ENCODE data around the gene MED12L. TPM values are rescaled to one million over a fixed set of nuclear protein-coding genes. Genes with fewer than 3 reads are reported as not detected.

MED12L gene
- total RNA-seq, 1 donor from 2014 or later, result 0.20 TPM

DNA sequence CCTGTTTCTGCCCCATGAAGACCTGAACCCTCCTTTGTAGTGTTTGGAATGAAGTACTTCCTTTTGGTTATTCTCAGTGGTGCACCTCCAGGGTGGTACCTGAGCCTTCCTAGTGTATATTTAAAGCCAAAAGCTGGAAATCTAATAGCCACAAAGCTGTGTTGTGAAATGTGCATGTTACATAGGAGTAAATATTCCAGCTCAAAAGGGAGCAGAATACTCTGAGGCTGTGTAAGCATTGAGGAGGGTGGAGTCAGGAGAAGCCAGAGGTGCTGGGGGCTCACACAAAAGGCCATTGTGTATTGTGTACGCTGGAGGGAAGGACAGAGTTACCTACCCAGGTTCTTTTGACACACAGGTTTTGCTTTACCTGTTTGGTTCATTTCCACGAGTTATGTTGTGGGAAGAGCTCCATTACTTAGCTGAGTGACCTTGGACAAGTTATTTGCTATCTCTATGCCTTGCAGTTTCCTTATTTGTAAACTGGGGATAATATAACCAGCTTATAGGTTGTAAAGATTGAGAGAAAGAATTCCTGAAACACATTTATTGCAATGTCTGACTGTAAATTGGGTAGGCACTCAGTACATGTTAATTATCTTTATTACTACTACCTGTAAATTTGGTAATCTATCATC lies 92.9 kb downstream of the MED12L start:
- DNase-seq (ENCODE audit: low read depth, low spot score), result no peak

DNA sequence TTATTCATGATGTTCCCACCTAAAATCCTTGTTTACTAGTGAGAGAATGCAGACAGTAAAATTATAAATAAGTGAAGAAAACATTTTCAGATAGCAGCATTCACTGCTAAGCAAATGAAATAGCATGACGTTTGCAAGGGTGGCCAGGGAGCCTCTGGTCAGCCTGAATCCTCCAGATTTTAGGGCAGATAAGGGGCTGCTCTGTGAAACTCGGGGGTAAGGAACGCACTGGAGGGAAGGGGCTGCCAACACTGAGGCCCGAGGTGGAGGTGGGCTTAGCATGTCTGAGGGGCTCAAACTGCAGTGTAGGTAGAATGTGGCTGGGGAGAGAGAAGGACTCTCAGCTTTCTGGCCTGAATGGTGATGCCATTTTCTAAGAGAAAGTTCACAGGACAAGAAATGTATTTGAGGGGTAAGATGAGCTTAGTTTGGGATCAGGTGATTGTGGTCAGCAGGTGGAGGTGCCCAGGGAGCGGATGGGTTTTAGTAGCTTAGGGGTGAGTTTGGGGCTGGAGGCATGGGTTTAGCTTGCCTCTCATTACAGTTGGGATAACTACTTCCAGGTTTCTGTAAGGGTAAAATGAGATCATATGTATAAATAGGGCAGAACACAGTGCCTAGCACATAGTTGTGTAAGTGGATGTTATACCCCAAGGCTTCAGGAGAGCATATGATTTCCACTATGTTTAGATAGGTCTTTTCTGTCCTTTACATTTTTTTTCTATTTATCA lies 97.0 kb downstream of the MED12L start:
- no peak for DNase-seq (ENCODE audit: low read depth, low spot score)

DNA sequence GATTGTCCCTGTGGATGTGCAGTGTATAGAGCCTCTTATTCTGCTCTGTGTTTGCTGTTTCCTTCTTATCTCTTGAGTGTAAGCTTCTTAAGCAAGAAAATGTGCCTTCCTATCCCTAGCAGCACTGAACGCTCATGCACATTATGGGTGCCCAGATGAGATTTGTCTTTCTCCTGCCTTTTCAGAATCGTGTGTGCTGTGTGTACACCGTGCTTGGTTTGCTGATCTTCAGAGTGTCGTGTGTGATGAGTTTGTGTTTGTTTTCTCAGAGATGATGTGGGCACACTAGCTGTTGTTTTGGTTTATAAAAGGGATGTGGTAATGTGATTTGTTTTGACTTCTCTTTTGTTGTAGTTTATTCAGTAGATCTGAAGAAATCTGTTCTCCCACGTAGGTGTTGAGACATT lies 97.8 kb downstream of the MED12L start:
- DNase-seq (ENCODE audit: low read depth, low spot score), result no peak

DNA sequence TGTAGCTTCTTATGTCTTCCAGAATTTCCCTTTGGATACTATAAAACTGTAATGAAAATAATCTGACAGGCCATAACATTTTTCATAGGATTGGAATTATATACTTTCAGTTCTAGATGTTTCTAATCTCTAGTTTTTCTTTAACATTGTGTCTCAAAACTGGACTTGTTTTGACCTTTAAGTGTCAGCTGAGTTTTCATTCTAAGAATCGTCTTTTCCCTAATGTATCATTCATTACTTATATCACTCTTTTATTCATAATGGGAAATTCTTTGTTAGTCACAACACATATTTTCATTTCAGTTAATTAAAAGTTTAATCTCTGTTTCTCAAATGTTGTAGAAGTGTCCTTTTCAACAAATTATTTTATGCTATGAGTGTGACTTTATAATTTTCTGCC lies 105.6 kb downstream of the MED12L start:
- no peak for DNase-seq (ENCODE audit: low read depth, low spot score)

DNA sequence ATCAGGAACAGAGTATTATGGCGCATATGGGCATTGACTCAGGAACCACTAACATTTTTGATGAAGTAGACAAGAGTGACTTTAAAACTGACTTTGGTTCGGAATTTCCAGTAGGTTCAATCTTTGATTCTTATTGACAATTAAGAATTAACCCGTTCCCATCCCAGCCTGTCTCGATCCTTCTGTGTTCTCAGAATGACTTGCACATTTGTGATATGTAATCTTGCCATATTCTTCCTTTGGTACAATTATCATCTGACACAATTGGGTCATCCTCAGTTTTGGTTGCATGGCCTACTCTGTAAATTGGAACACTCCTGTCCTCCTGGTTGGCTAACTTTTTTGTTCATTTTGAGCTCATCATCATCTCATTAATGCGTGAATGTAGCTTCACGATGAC lies 107.1 kb downstream of the MED12L start:
- DNase-seq (ENCODE audit: low read depth, low spot score), result no peak

DNA sequence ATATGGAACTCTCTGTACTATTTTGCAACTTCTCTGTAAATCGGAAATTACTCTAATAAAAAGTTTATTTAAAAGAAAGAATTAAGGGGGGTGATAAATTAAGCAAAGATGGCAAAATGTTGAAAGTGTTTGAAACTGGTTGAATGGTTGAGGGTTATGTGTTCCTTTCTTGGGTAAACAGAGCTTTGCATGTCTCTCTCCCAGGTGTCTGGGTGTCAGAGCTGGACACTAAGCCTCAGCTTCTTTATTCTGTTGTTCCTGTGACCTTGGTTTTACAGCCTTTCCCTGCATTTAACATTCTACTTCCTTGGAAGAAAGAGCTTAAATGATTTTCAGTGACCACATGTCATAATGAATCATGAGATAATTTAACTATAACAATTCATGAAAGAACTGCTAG lies 110.4 kb downstream of the MED12L start:
- no peak for DNase-seq (ENCODE audit: low read depth, low spot score)

DNA sequence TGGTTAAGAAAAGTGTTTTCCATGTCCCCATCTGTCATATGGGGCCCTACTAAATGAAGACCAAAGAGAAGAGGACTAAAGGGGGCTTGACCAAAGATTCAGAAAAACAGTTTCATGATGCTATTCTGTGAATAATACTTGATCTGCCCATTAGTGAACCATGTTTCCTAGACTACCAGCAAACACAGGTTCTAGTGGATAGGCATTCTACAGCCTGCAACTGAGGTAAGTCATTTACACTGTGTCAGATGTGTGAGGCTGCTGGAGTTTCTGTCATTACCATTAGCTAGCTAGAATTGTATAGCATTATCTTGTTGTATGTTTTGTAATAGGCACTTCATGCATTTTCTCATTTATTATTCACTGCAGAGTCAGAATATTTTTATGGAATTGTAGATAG lies 111.0 kb downstream of the MED12L start:
- DNase-seq (ENCODE audit: low read depth, low spot score), result no peak

DNA sequence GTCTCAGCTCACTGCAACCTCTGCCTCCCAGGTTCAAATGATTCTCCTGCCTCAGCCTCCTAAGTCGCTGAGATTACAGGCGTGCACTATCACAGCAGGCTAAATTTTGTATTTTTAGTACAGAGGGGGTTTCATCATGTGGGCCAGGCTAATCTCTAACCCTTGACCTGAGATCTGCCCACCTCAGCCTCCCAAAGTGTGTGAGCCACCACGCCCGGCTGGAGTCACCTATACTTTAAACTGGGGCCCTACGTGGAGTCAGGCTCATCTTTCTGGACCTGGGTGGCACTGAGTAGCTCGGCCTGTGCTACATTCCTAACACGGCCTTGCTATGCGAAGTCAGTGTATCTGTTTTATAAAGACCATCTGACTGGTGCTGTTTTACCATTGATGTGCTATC lies 111.8 kb downstream of the MED12L start:
- DNase-seq (ENCODE audit: low read depth, low spot score), result no peak

DNA sequence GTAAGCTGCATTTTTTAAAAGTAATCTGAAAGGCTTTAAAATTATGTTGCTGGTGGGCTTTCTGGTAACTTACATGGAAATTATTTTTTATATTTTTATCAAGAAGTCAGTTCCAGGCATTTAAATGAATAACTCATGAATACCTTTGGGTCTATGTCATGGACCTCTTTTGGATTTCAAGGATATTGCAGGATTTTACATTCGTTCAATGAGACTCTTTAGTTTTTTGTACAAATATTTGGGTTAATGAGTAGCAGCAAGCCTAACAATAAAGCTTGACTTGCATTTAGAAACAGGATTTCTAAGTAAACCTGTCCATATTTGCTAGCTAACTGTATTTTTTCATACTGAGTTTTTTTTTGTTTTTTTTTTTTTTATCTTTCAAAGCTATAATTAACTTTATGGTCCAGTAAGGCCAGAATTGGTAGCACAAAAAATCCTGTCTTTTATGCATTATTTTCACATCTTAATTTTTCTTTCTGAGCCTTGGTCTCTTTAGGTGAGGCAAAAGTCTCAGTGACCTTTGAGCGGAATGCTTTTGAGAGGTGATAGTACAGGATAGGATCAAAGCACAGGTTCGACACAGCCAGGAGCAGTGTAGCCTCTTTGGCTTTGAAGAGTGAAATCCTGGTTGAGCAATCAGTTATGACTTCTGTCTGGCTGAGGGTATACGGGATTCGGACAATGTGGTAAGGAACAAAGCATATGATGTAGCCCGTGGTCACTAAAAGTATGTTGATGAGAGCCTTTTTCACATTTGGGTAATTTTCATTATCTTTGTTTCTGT lies 112.7 kb downstream of the MED12L start:
- no peak for DNase-seq (ENCODE audit: low read depth, low spot score)

DNA sequence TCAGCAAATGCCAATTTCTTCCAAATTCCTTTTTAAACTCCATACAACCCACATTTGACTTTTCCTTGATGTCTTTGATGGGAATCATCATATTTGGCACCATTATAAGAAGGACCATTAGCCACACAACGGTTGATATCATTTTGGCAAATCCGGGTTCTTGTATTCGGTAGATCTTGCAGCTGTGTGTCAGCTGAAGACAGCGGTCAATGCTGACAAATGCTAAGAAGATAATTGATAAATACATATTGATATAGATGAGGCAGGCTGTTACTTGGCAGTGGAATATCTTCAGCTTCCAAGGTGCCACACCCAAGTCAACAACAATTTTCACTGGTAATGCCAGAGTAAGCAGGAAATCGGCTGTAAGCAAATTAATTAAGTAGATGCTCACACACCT lies 113.4 kb downstream of the MED12L start:
- DNase-seq (ENCODE audit: low read depth, low spot score), result no peak

DNA sequence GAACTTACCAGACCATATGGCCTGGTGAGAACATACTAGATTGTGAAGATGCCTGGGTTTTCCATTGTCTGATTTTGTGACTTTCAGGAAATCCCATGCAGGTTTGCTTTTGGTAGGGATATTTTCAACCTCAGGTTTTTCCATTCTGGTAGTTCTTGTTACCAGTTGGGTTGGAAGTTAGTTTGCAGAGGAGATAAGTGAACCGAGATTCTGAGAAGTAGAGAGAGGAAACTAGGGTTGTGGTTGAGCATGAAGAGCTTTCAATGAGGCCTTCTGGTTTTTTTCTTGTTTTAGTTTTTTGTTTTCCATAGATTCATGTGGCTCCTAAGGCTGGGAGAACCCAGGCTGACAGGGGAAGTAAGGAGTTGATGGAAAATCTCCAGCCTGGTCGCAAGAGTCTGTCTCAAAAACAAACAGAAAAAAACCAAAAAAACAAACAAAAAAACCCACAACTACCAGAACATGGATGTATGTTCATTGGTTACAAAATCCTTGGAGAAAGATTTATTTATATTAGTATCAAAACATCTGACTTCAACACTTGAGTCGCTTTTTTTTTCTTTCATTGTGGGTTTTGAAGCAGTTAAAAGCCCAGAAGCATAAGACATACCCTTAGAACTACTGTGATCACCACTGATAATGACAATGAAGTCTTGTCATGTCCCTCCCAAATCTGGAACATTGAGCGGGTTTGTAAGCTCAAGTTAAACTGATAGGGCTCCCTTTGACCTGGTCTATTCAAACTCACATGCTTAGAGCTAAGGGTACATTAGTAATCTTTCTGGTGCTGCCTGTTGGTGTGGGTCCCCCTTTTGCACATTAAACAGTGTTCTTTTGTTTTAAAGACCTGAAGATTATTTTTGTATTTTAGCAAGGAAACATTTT lies 114.3 kb downstream of the MED12L start:
- no peak for DNase-seq (ENCODE audit: low read depth, low spot score)

DNA sequence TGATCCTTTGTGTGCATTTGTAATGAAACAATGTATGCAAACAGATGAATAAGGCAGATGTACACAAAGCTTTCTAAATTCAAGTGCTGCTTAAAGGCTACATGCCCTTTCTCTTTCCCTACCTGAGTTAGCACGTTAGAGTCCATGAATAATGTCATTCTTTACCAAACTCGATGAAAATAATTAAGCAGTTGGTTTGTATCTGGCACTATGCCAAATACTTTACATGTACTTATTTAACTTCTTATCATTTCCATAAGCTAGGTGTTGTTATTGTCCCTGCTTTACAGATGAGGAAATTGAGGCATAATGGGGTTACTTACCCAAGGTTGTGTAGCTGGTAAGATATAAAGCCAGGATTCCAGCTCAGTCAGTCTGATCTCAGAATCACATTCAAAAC lies 115.1 kb downstream of the MED12L start:
- DNase-seq (ENCODE audit: low read depth, low spot score), result no peak

DNA sequence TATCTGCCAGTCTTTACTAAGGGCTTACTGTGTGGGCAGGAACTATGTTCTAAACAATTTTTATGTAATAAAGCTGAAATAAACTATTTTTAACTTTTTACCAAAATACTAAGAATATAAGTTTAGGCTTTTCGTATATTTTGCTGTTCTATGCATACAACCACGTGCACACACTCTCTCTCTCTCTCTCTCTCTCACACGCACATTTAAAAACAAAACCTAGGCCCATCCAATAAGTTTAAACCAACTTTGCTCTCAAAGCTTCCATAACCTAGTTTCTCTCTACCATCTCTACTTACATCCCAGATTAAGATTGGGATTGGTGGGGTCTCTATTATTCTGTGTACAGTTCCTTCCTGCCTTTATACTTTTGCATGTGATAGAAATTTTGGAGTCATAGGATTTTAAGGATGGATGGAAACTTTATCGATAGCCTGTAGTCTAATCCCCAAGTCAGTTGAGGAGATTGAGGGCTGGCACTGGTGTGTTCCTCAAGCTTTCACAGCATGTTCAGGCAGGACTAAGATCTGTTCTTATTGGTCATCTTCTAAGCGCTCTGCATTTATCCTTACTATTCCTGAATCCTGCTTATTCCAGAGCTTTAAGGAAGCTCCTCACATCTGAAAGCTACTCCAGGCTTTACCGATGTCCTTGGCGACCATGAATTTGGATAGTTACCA lies 115.7 kb downstream of the MED12L start:
- no peak for DNase-seq (ENCODE audit: low read depth, low spot score)

DNA sequence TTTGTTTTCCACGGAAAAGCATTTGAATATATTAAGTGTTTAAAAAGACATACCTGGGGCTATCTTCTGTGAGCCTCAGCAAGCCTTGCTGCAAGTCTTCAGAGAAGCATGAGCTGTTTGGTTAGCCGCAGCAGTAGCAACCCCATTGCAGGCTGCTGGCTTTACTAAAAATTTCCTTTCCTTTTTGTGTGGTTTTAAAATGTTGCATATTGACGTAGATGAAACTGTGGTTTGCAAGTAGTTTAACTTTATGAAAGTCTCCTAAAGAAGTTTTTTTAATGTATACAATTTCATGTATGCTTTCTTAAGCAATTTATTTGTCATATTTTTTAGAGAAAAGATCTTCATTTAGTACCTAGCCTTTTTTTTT lies 117.6 kb downstream of the MED12L start, which contains the start of gene GPR171:
Gene GPR171, minus strand, starts transcription at position 166 of the 370 bp plus-strand sequence. CDS start 3,830 bp downstream, outside the sequence.
- DNase-seq (ENCODE audit: low read depth, low spot score), result no peak

DNA sequence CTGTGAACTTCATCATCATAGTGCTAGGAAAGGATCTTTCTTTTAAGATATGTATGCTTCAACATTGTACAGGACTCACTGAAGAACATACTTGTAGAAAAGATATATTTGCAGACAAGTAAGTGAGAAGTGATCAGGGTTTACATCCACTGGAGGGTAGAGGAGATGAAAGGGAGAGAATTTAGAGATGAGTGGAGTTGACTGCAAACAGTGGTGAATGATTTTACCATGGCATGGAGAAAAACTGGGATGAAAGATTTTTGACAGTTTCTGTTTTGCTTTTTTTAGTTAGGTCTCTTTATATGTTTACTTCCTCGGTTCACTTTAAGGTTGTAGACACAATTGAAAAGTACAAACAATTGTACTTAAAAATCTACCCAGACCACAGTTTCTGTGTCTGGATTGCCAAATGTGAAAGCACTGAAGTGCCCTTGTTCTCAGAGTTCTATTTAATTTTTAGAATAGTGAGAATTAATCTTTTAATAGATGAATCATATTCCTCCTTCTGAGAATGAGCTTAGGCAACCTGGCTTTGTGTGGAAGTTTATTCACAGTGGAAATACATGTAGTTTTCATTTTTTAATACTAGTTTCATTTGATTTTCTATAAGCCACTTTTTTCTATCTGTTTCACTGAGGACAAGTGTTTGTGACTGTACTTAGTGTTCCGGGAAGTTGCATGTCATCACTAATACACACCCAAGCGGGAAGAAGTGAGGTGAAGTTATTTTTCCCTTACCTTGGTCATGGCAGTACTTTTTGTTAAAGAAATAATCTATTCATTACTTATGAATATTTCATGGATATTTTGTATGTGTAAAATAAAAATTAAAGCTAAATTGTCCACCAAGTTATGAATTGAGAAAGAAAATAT lies 119.3 kb downstream of the MED12L start:
- no peak for DNase-seq (ENCODE audit: low read depth, low spot score)

DNA sequence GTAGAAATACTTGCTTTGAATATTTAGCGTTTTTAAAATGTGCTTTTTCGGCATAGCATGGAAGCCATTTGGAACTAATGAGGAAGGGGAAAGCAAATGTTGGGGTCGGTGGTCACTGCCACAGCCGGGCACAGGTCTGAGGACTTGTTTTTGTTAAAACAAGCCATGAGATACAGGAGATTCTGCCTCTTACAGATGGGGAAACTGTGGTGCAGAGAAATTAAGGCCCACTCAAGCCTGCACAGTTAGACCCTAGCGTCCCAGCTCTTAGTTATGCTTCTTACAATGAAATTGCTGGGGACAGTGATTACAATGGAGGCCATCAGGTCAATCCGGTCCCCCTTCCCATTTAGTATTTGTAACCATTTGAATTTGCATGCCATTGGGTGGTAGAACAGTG lies 120.0 kb downstream of the MED12L start:
- DNase-seq (ENCODE audit: low read depth, low spot score), result no peak

DNA sequence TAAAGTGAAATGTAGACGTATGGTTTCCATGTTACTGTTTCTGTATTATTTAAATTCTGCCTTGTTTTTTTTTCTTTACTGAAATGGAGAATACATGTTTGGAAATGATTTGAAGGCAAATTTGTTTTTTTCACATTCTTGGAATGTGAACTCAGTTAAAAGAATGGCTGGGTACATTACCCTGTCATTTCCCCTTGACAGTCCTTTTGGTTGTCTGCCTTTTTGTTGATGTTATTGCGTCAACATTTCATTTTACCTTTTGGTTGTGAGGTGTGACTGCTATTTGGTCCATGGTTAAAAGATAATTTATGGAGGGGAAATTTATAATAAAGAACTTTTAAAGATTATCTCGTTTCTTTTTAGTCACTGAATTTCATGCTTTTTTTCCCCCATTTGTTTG lies 120.7 kb downstream of the MED12L start:
- DNase-seq (ENCODE audit: low read depth, low spot score), result no peak

DNA sequence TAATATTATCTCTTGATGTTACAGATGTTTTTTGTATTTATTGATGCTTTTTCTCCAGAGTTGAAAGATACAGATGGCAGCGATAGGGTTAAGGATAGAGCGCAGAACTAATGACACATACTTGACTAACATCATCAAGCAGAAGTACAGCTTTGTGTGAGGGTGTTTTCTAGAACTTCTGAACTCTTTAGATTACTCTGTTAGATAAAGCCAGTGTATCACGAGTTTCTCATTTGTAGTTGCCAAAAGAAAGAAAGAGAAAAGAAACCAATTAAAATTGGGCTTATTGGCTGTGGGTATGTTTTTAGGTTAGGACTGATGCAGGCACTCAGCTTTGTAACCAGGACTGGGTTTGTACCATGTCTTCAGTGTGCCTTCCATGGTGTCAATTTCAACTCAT lies 124.2 kb downstream of the MED12L start:
- no peak for DNase-seq (ENCODE audit: low read depth, low spot score)

DNA sequence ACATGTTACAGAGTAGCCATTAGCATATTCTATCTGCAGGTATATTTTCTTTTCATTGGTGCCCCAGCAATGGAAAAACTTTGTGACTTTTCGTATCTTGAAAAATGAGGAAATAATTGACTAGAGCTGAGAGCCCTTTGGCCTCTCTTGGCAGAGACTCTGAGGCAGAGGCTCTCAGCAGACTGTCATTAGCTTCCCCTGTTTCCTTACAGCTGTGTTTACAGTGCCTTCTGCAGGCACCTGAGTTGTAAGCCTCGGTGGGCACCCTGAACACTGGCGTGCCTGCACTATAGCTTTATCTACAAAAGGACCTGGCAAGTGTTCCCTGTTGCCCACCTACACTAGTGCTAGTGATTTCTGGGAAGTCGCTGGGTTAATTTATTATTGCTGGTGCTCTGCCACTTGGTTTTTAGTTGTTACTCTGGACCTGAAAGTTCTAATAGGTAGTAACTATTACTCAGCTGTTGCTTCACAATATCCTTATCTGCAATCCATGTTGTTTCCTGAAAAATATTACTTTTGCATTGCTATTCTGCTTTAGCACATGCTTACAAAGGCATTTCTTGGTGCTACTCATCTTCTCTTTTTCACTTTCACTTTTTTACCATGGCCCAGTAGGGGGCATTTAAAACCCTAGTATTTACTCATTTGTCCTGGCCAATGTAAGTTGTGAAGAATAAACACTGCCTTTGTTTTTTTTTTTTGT lies 125.4 kb downstream of the MED12L start:
- DNase-seq (ENCODE audit: low read depth, low spot score), result no peak
